Suprapubic skin (tissue), 4 donors: ENCODE data around the gene PRR18. TPM values are rescaled to one million over a fixed set of nuclear protein-coding genes. Genes with fewer than 3 reads are reported as not detected.

ENCODE experiments used
- DNase-seq, 2 donors: peaks; one replicate each; pipeline ENCODE4 v3.0.0-alpha.2; 2019; ENCODE audit warnings: low spot score in 2 of 2
- H3K27ac ChIP-seq: fragments of 200-600 bp; sonication (generic); one replicate; pipeline ENCODE4 v1.5.1; 2019
- H3K27me3 ChIP-seq: fragments of 200-600 bp; sonication (generic); one replicate; pipeline ENCODE4 v1.5.1; 2019
- H3K36me3 ChIP-seq: fragments of 200-600 bp; sonication (generic); one replicate; pipeline ENCODE4 v1.5.1; 2019
- H3K4me1 ChIP-seq: fragments of 200-600 bp; sonication (generic); one replicate; pipeline ENCODE4 v1.5.1; 2019
- H3K4me3 ChIP-seq: fragments of 200-600 bp; sonication (generic); one replicate; pipeline ENCODE4 v1.5.1; 2019; ENCODE audit warnings: mild to moderate bottlenecking
- H3K9me3 ChIP-seq: fragments of 200-600 bp; sonication (generic); one replicate; pipeline ENCODE4 v1.5.1; 2019
- EP300 ChIP-seq: sonication (generic); formaldehyde crosslinking; IDR thresholded peaks from one replicate; pipeline ENCODE4 v1.6.1; 2017; ENCODE audit warnings: antibody characterized with exemption
- POLR2A ChIP-seq, 2 donors: fragments of 450-650 bp; IDR thresholded peaks; one replicate each; pipeline ENCODE4 v1.6.1; 2017; ENCODE audit warnings: antibody characterized with exemption in 2 of 2, mild to moderate bottlenecking in 2 of 2, moderate library complexity in 2 of 2
- POLR2AphosphoS5 ChIP-seq, 3 donors: sonication (generic); formaldehyde crosslinking; IDR thresholded peaks; one replicate each; pipeline ENCODE4 v1.6.1; 2017; ENCODE audit warnings: antibody characterized with exemption in 3 of 3
- WGBS: methylation state at CpG from one replicate; pipeline ENCODE4 v1.1.5; 2018; 5-methylcytosine and 5-hydroxymethylcytosine counted together
- total RNA-seq, 4 donors: library from RNA; depleted of rRNA; stranded (reverse); fragments of >200 nt; gene quantifications; one replicate each; pipeline ENCODE4 v1.1.0, GENCODE V29; 2016
- TF ChIP-seq, protein P1 (sequence below), 2 donors: fragments of 200-600 bp in 1 of 2; fragments of 450-650 bp in 1 of 2; sonication (generic) in 1 of 2; IDR thresholded peaks; one replicate each; pipeline ENCODE4 v1.5.1; 2016 to 2019; ENCODE audit warnings: antibody characterized with exemption in 2 of 2, mild to moderate bottlenecking in 1 of 2, moderate library complexity in 1 of 2

The PRR18 gene
- total RNA-seq, 4 donors from 2014 or later: not detected

DNA sequence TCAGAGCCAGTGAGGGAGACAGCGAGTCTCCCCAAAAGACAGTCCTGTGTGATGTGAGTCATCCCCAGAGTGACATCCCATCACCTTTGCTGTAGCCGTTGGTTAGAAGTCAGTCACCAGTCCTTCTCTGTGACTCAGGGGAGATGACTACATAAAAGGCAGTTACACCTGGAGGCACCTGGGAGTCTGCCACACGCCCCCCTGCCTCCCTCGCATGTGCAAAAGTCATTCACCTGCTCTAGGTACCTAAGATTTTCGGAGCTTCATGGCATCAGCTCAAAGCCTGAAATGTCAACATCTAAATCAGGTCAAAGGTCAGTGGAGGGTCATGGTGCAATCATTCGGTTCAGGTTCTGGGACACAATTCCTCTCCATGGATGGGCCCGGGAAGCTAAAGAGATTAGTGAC, 50.3 kb downstream of the PRR18 start:
- H3K27ac ChIP-seq: no peak overlapping the region

More for the DNA sequence above, 50.3 kb downstream of the PRR18 start:
- Histone ChIP-seq H3K9me3 (no peaks in the 10 kb centered on the region), H3K4me3 (no peak overlapping the region), H3K36me3 (no peaks in the 10 kb centered on the region), H3K27me3 (peaks cover 24% of the 10 kb centered on the region), H3K4me1 (peaks cover 13% of the 10 kb centered on the region)
- DNase-seq: no peak
- 60% methylated on average over 4 of the region's 7 CpGs for WGBS
- TF ChIP-seq, protein P1, sequence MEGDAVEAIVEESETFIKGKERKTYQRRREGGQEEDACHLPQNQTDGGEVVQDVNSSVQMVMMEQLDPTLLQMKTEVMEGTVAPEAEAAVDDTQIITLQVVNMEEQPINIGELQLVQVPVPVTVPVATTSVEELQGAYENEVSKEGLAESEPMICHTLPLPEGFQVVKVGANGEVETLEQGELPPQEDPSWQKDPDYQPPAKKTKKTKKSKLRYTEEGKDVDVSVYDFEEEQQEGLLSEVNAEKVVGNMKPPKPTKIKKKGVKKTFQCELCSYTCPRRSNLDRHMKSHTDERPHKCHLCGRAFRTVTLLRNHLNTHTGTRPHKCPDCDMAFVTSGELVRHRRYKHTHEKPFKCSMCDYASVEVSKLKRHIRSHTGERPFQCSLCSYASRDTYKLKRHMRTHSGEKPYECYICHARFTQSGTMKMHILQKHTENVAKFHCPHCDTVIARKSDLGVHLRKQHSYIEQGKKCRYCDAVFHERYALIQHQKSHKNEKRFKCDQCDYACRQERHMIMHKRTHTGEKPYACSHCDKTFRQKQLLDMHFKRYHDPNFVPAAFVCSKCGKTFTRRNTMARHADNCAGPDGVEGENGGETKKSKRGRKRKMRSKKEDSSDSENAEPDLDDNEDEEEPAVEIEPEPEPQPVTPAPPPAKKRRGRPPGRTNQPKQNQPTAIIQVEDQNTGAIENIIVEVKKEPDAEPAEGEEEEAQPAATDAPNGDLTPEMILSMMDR (IDR thresholded peaks at IDR 0.05): no peak
- TF ChIP-seq POLR2AphosphoS5 (IDR thresholded peaks at IDR 0.05) (no peak), POLR2A (IDR thresholded peaks at IDR 0.05) (no peak), EP300 (no peak)

Other genes with a start within 250 kb of the PRR18 start
- gene TBXT, start 140.5 kb downstream of the PRR18 start, total RNA-seq: not detected
- 10 to 100 TPM; 26.0 to 55.0 (median 33.2) TPM for gene SFT2D1, start 34.2 kb upstream of the PRR18 start, total RNA-seq
- 10 to 100 TPM; 31.9 to 54.0 (median 42.5) TPM for gene MPC1, start 74.5 kb upstream of the PRR18 start, total RNA-seq